Ishikawa (cell line): Measurements from ENCODE around the gene PLPPR1.

ENCODE experiments used
- CEBPB ChIP-seq: IDR thresholded peaks from 2 replicates; pipeline ENCODE4 v1.6.1; 2012
- CREB1 ChIP-seq: IDR thresholded peaks from 2 replicates; pipeline ENCODE4 v1.6.1; 2012; ENCODE audit warnings: low read depth
- EGR1 ChIP-seq: IDR thresholded peaks from 2 replicates; pipeline ENCODE4 v1.6.1; 2012
- EP300 ChIP-seq: IDR thresholded peaks from 2 replicates; pipeline ENCODE4 v1.6.1; 2012; ENCODE audit warnings: borderline replicate concordance
- FOXM1 ChIP-seq: IDR thresholded peaks from 2 replicates; pipeline ENCODE4 v1.6.1; 2012; ENCODE audit warnings: low read depth, borderline replicate concordance
- MAX ChIP-seq: IDR thresholded peaks from 2 replicates; pipeline ENCODE4 v1.6.1; 2012
- NFIC ChIP-seq: IDR thresholded peaks from 2 replicates; pipeline ENCODE4 v1.6.1; 2012
- RAD21 ChIP-seq: IDR thresholded peaks from 2 replicates; pipeline ENCODE4 v1.6.1; 2012; ENCODE audit warnings: low read depth
- REST ChIP-seq: IDR thresholded peaks from 2 replicates; pipeline ENCODE4 v1.6.1; 2012; ENCODE audit warnings: low read depth, mild to moderate bottlenecking
- TAF1 ChIP-seq: IDR thresholded peaks from 2 replicates; pipeline ENCODE4 v1.6.1; 2012; ENCODE audit warnings: low read depth, mild to moderate bottlenecking
- TEAD4 ChIP-seq: IDR thresholded peaks from 2 replicates; pipeline ENCODE4 v1.6.1; 2012
- USF1 ChIP-seq: IDR thresholded peaks from 2 replicates; pipeline ENCODE4 v1.6.1; 2012
- YY1 ChIP-seq: IDR thresholded peaks from 2 replicates; pipeline ENCODE4 v1.6.1; 2012; ENCODE audit warnings: low read depth
- ZBTB7A ChIP-seq: IDR thresholded peaks from 2 replicates; pipeline ENCODE4 v1.6.1; 2012; ENCODE audit warnings: low read depth

GRCh38 chr9:101350285-101350684, 321.8 kb downstream of the PLPPR1 start:
- TF ChIP-seq ZBTB7A = no peak
- no peak for TF ChIP-seq REST
- TF ChIP-seq YY1 = no peak
- TF ChIP-seq MAX = no peak
- TF ChIP-seq TEAD4 = no peak
- no peak for TF ChIP-seq EP300
- TF ChIP-seq USF1 = no peak
- no peak for TF ChIP-seq RAD21
- no peak for TF ChIP-seq EGR1
- no peak for TF ChIP-seq NFIC
- no peak for TF ChIP-seq CREB1
- TF ChIP-seq CEBPB = no peak
- no peak for TF ChIP-seq FOXM1
- TF ChIP-seq TAF1 = no peak
